SU-DHL-6 (cell line): Measurements from ENCODE around the gene SCN3A.

Experiments
- H2AFZ ChIP-seq: fragments of 200-600 bp; sonication (generic); 2 replicates; pipeline ENCODE4 v1.6.1; 2014; ENCODE audit warnings: low read depth, mild to moderate bottlenecking, moderate library complexity, mixed read lengths, antibody characterized with exemption, low read length; ENCODE audit not compliant: severe bottlenecking
- H3F3A ChIP-seq: fragments of 200-600 bp; shearing (Covaris generic); 2 replicates; pipeline ENCODE4 v1.6.0; 2016; ENCODE audit warnings: antibody characterized with exemption, mild to moderate bottlenecking; ENCODE audit not compliant: insufficient read depth
- H3K27ac ChIP-seq: fragments of 200-600 bp; sonication (generic); 2 replicates; pipeline ENCODE4 v1.5.1; 2016; ENCODE audit warnings: low read depth, mild to moderate bottlenecking, low read length, moderate library complexity, mixed read lengths
- H3K27me3 ChIP-seq: fragments of 200-600 bp; sonication (generic), shearing (Covaris generic); 2 replicates; pipeline ENCODE4 v1.6.0; 2014; ENCODE audit warnings: mild to moderate bottlenecking, low read length
- H3K36me3 ChIP-seq: fragments of 200-600 bp; sonication (generic); 2 replicates; pipeline ENCODE4 v1.6.1; 2014; ENCODE audit warnings: mild to moderate bottlenecking, low read length, mixed read lengths
- H3K4me2 ChIP-seq: fragments of 300-600, 200-600 bp; shearing (Covaris generic), sonication (generic); 2 replicates; pipeline ENCODE4 v1.6.0; 2014; ENCODE audit warnings: low read length, low read depth, mild to moderate bottlenecking; ENCODE audit not compliant: poor library complexity, severe bottlenecking
- H3K4me3 ChIP-seq: fragments of 200-600 bp; sonication (generic); 2 replicates; pipeline ENCODE4 v1.5.1; 2014; ENCODE audit warnings: antibody characterized with exemption, low read length, mild to moderate bottlenecking, mixed read lengths; ENCODE audit not compliant: insufficient read depth, poor library complexity, severe bottlenecking
- H3K79me2 ChIP-seq: fragments of 200-600 bp; sonication (generic); 2 replicates; pipeline ENCODE4 v1.6.1; 2014; ENCODE audit warnings: mild to moderate bottlenecking, low read length, moderate library complexity; ENCODE audit not compliant: insufficient read depth
- H3K9ac ChIP-seq: fragments of 200-600 bp; sonication (generic); 2 replicates; pipeline ENCODE4 v1.7.0; 2014; ENCODE audit warnings: mild to moderate bottlenecking, low read length
- H3K9me2 ChIP-seq: fragments of 200-600 bp; sonication (generic); replicated peaks from 2 replicates; pipeline ENCODE4 v1.6.1; 2014; ENCODE audit warnings: low read length; ENCODE audit not compliant: insufficient read depth
- H3K9me3 ChIP-seq: fragments of 200-600 bp; sonication (generic); 2 replicates; pipeline ENCODE4 v1.6.1; 2014; ENCODE audit warnings: low read length, mixed read lengths; ENCODE audit not compliant: insufficient read depth
- H4K20me1 ChIP-seq: fragments of 200-600 bp; sonication (generic); 2 replicates; pipeline ENCODE4 v1.6.1; 2014; ENCODE audit warnings: low read depth, mild to moderate bottlenecking, antibody characterized with exemption, low read length, moderate library complexity, mixed read lengths
- EZH2phosphoT487 ChIP-seq: fragments of 200-600 bp; sonication (generic), shearing (Covaris generic); conservative IDR thresholded peaks from 2 replicates; pipeline ENCODE4 v1.6.1; 2018; ENCODE audit warnings: mild to moderate bottlenecking, antibody characterized with exemption, low read length, moderate library complexity, mixed read lengths
- TF ChIP-seq, protein P1 (sequence below): fragments of 200-600 bp; sonication (generic); IDR thresholded peaks from one replicate; pipeline ENCODE4 v1.5.1; 2017; ENCODE audit warnings: antibody characterized with exemption, mild to moderate bottlenecking, low read length, moderate library complexity; ENCODE audit not compliant: insufficient read depth, poor library complexity, severe bottlenecking

Gene SCN3A

DNA sequence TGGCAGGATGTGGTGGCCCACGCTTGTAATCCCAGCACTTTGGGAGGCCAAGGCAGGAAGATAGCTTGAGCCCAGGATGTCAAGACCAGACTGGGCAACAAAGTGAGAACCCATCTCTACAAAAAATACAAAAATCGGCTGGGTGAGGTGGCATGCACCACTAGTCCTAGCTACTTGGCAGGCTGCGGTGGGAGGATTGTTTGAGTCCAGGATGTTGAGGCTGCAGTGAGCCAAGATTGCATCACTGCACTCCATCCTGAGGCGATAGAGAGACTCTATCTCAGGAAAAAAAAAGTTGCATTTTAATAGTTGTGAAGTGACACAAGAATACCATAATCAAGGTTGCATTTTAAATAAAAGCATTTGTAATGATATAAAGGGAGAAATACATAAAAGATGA is 124.4 kb downstream of the SCN3A start:
- Histone ChIP-seq H4K20me1 (no peaks in the 10 kb centered on the region), H3K9me2 (no peaks in the 10 kb centered on the region), H3K9ac (no peak overlapping the region), H3K36me3 (no peaks in the 10 kb centered on the region), H3K4me2 (no peak overlapping the region), H3K27me3 (no peaks in the 10 kb centered on the region), H3K27ac (no peak overlapping the region), H3F3A (no peaks in the 10 kb centered on the region), H3K9me3 (peaks cover 13% of the 10 kb centered on the region; the same call in 1 of the 2 replicates), H3K4me3 (no peak overlapping the region), H2AFZ (no peak overlapping the region), H3K79me2 (no peaks in the 10 kb centered on the region)
- TF ChIP-seq, protein P1, sequence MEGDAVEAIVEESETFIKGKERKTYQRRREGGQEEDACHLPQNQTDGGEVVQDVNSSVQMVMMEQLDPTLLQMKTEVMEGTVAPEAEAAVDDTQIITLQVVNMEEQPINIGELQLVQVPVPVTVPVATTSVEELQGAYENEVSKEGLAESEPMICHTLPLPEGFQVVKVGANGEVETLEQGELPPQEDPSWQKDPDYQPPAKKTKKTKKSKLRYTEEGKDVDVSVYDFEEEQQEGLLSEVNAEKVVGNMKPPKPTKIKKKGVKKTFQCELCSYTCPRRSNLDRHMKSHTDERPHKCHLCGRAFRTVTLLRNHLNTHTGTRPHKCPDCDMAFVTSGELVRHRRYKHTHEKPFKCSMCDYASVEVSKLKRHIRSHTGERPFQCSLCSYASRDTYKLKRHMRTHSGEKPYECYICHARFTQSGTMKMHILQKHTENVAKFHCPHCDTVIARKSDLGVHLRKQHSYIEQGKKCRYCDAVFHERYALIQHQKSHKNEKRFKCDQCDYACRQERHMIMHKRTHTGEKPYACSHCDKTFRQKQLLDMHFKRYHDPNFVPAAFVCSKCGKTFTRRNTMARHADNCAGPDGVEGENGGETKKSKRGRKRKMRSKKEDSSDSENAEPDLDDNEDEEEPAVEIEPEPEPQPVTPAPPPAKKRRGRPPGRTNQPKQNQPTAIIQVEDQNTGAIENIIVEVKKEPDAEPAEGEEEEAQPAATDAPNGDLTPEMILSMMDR, result no peak
- no peak for TF ChIP-seq EZH2phosphoT487

DNA sequence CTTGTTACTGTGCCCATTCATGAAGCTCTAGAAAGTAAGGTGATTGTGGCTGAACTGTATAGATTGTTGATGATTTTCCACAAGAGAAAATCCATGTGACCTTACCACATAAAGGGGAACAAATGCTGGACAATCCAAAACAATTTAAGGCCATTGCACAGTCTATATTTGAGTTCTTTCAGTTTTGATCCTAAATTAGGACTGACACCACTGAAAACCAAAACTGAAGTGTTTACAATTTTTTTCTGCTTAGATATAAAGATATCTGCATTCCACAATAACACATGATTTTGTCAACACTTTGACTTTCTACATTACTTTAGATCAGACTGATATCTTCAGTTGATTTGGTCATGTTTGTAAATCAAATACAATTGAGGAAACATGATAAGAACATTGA is 124.9 kb downstream of the SCN3A start:
- Histone ChIP-seq H3K4me3 (no peak overlapping the region), H3K9ac (no peak overlapping the region), H3K27me3 (no peaks in the 10 kb centered on the region), H3K9me2 (no peaks in the 10 kb centered on the region), H2AFZ (no peak overlapping the region), H3K4me2 (no peak overlapping the region), H3K27ac (no peak overlapping the region), H3K36me3 (no peaks in the 10 kb centered on the region), H4K20me1 (no peaks in the 10 kb centered on the region), H3K9me3 (peaks cover 13% of the 10 kb centered on the region; the same call in 1 of the 2 replicates), H3F3A (no peaks in the 10 kb centered on the region), H3K79me2 (no peaks in the 10 kb centered on the region)
- TF ChIP-seq, protein P1, result no peak
- no peak for TF ChIP-seq EZH2phosphoT487

DNA sequence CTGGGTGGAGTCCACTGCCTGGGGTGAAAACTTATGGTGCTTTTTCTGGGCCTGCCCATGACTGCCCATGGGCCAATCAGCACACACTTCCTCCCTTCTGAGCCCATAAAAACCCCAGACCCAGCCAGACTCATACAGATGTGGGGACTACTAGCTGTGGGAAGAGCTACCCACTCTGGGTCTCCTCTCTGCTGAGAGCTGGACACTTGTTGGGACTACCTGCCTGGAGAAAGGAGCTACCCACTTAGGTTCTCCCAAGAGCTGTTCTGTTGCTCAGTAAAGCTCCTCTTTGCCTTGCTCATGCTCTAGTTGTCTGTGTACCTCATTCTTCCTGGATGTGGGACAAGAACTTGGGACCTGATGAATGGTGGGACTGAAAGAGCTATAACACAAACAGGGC is 129.0 kb downstream of the SCN3A start:
- Histone ChIP-seq H3K9me2 (no peaks in the 10 kb centered on the region), H3K27ac (no peak overlapping the region), H3K4me3 (no peak overlapping the region), H3K79me2 (no peaks in the 10 kb centered on the region), H3K36me3 (no peaks in the 10 kb centered on the region), H3K9me3 (peaks cover 13% of the 10 kb centered on the region; the same call in 1 of the 2 replicates), H3K4me2 (no peak overlapping the region), H3F3A (no peaks in the 10 kb centered on the region), H3K9ac (no peak overlapping the region), H3K27me3 (no peaks in the 10 kb centered on the region), H2AFZ (no peak overlapping the region), H4K20me1 (no peaks in the 10 kb centered on the region)
- TF ChIP-seq EZH2phosphoT487, result no peak
- TF ChIP-seq, protein P1, result no peak

DNA sequence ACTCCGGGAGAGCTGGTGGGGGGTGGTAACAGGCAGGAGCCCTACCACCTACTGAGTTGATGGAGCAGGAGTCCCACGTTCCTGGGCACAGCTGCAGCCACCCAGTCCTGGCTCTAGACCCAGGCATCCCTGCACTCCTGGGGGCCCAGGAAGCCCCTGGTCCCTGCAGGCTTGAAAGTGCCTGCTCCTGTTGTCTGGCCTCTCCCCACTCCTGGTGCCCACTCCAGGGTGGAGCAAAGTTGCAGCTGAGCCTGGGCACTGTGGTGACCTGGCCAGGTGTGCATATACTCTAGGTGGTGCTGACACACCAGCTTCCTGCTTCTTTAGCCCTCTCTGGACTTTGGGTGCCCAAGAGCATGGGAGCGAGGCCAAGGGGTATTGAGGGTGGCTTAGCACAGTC is 129.5 kb downstream of the SCN3A start:
- Histone ChIP-seq H3K79me2 (no peaks in the 10 kb centered on the region), H2AFZ (no peak overlapping the region), H3K9me3 (peaks cover 13% of the 10 kb centered on the region; the same call in 1 of the 2 replicates)

More for the DNA sequence above, 129.5 kb downstream of the SCN3A start:
- Histone ChIP-seq H3K9ac (no peak overlapping the region), H3K9me2 (no peaks in the 10 kb centered on the region), H3K27ac (no peak overlapping the region), H3K4me2 (no peak overlapping the region), H3F3A (no peaks in the 10 kb centered on the region), H3K27me3 (no peaks in the 10 kb centered on the region), H3K4me3 (no peak overlapping the region), H4K20me1 (no peaks in the 10 kb centered on the region), H3K36me3 (no peaks in the 10 kb centered on the region)
- TF ChIP-seq, protein P1, result no peak
- no peak for TF ChIP-seq EZH2phosphoT487
